HFF-Myc (cell line): Measurements from ENCODE around the gene GDI1.
A peak's percentile ranks its signal among the peaks of the same experiment; 100 is the strongest.

Experiments
- DNase-seq: peaks from one replicate; pipeline ENCODE4 v3.0.0-alpha.2; 2011; ENCODE audit warnings: low read depth; ENCODE audit errors: extremely low read depth
- H3K4me3 ChIP-seq: replicated peaks from 2 replicates; pipeline ENCODE4 v1.5.1; 2011; ENCODE audit warnings: low read depth, mild to moderate bottlenecking, control low read depth, low read length
- CTCF ChIP-seq: IDR thresholded peaks from 2 replicates; pipeline ENCODE4 v1.5.1; 2012; ENCODE audit warnings: mild to moderate bottlenecking, low read depth, low read length, control low read depth; ENCODE audit errors: missing control alignments

Gene GDI1

DNA sequence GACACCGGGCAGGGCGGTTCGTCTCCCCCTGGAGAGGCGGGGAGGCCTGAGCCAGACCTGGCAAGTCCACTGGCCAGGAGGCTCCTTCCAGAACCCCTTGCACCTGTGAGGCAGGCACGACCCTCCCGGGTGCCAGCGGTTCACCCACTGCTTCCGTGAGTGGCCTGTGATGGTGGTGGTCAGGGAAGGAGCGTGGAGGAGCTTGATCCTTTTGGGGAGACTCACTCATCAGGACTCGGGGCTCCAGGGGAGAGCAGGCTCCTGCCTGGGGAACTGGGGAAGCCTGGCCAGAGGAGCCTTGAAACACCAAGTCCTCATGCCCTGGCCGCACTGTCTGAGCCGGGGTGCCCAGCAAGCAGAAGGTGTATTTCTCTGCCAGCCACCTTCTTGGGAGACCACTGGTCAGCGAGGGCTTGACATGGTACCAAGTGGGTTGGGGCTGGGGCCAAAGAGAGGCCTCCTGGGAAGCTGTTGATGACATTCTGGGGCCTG lies 7.8 kb downstream of the GDI1 start:
- TF ChIP-seq CTCF: no peak
- H3K4me3 ChIP-seq: peak overlapping the region; percentile 59
- DNase-seq: no peak

- no peak overlapping the region for H3K4me3 ChIP-seq
- no peak for DNase-seq
- no peak for TF ChIP-seq CTCF
Observed at GRCh38 chrX:154445776-154446175, 8.8 kb downstream of the GDI1 start.

DNA sequence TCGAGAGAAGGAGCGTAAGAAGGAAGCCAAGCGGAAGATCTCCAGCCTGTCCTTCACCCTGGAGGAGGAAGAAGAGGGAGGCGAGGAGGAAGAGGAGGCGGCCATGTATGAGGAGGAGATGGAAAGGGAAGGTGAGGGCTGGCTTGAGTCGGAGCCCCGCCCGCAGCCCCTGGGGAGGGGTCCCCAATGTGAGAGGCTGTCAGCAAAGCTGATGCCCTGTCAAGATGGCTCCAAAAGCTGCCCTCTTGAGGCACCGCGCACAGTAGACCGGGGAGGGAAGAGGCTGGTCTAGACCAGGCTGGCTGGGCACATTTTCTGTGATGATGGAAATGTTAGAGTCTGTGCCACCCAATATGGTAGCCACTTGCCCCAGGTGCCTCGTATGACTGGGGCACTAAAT lies 9.5 kb downstream of the GDI1 start:
- H3K4me3 ChIP-seq: no peak overlapping the region
- DNase-seq: no peak
- TF ChIP-seq CTCF: no peak

DNA sequence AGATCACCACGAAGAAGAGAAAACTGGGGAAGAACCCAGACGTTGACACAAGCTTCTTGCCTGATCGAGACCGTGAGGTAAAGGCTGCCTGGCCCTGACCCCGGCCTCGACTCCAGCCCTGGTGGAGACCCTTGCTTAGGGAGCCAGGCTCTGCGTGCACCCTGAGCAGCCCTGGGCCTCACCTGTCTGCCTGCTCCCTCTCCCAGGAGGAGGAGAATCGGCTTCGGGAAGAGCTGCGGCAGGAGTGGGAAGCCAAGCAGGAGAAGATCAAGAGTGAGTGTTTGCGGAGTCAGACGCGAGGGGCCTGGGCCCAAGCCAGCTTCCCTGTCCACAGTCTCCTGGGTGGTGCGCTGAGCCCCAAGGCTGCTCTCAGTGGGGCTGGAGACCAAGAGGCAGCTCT lies 11.5 kb downstream of the GDI1 start:
- TF ChIP-seq CTCF: no peak
- no peak for DNase-seq
- no peak overlapping the region for H3K4me3 ChIP-seq

DNA sequence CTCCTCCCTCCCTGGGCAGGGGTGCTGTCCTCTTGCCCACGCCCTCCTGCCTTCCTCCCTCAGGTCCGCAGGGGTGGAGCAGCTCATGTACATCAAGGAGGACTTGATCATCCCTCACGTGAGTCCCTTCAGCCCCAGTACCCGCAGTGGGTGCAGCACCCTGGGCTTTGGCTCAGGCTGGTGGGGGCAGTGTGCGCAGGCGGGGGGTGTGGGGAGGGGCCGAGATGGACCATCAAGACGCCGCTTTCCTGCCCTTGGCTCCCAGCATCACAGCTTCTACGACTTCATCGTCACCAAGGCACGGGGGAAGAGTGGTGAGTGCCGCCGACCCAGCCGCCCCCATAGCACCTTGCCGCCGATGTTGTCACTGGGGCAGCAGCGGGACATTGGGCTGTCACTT lies 12.7 kb downstream of the GDI1 start:
- TF ChIP-seq CTCF: no peak
- H3K4me3 ChIP-seq: no peak overlapping the region
- DNase-seq: no peak

GRCh38 chrX:154450312-154450711 lies 13.4 kb downstream of the GDI1 start:
- TF ChIP-seq CTCF: no peak
- no peak for DNase-seq
- H3K4me3 ChIP-seq: no peak overlapping the region

GRCh38 chrX:154452823-154453222 lies 15.9 kb downstream of the GDI1 start:
- TF ChIP-seq CTCF: no peak
- H3K4me3 ChIP-seq: no peak overlapping the region
- DNase-seq: no peak
